H1 (cell line): ENCODE data around the gene ZNF500. TPM values are rescaled to one million over a fixed set of nuclear protein-coding genes. Genes with fewer than 3 reads are reported as not detected.

Experiments used
- CTBP2 ChIP-seq: IDR thresholded peaks from 2 replicates; pipeline ENCODE4 v1.7.0; 2011; ENCODE audit warnings: borderline replicate concordance, mild to moderate bottlenecking, moderate library complexity, mixed read lengths, low read length; ENCODE audit not compliant: insufficient read depth, insufficient read length
- MAFK ChIP-seq: IDR thresholded peaks from 2 replicates; pipeline ENCODE4 v1.6.1; 2012; ENCODE audit warnings: low read depth, mild to moderate bottlenecking, improper control_type of control experiment, low read length
- RXRA ChIP-seq: IDR thresholded peaks from 2 replicates; pipeline ENCODE4 v1.6.1; 2011; ENCODE audit warnings: low read depth, mild to moderate bottlenecking, low read length, moderate library complexity; ENCODE audit not compliant: insufficient read depth
- SP1 ChIP-seq: IDR thresholded peaks from 2 replicates; pipeline ENCODE4 v1.6.1; 2011; ENCODE audit warnings: low read depth, low read length
- TEAD4 ChIP-seq: IDR thresholded peaks from 2 replicates; pipeline ENCODE4 v1.6.1; 2012; ENCODE audit warnings: low read depth, low read length, inconsistent platforms, mixed read lengths
- ZNF274 ChIP-seq: IDR thresholded peaks from 2 replicates; pipeline ENCODE4 v1.7.0; 2012; ENCODE audit warnings: low read length, borderline replicate concordance; ENCODE audit errors: extremely low read depth
- polyA plus RNA-seq, 7 experiments: library from polyadenylated mRNA; depleted of rRNA in 3 of 7; stranded (reverse) in 5 of 7; unstranded in 2 of 7; fragments of >200 nt in 5 of 7; fragments of 200-250 nt in 2 of 7; gene quantifications; 1 replicate in 5 of 7; 2 replicates in 1 of 7; 4 replicates in 1 of 7; pipeline versions ENCODE4 v1.2.1 to v1.2.3, GENCODE V29; 2011 to 2013; ENCODE audit warnings: missing spikeins in 2 of 7, mixed read lengths in 2 of 7
- total RNA-seq: library from RNA; stranded (reverse); fragmentation: NEBNext Ultra II Directional; extraction: Animal tissue kit (Norgen Biotek cat#: 25700); gene quantifications from 2 replicates; pipeline ENCODE4 v1.2.1, GENCODE V29; 2021
- TF ChIP-seq, protein P1 (sequence below): IDR thresholded peaks from 2 replicates; pipeline ENCODE4 v1.6.1; 2011; ENCODE audit warnings: low read length, improper control_type of control experiment

The ZNF500 gene
- total and polyA plus RNA-seq, 2 of the 8 experiments (the other 6 are each of a cell fraction or from before 2014, with no cell fraction given) = 10.3 to 10.4 TPM

DNA sequence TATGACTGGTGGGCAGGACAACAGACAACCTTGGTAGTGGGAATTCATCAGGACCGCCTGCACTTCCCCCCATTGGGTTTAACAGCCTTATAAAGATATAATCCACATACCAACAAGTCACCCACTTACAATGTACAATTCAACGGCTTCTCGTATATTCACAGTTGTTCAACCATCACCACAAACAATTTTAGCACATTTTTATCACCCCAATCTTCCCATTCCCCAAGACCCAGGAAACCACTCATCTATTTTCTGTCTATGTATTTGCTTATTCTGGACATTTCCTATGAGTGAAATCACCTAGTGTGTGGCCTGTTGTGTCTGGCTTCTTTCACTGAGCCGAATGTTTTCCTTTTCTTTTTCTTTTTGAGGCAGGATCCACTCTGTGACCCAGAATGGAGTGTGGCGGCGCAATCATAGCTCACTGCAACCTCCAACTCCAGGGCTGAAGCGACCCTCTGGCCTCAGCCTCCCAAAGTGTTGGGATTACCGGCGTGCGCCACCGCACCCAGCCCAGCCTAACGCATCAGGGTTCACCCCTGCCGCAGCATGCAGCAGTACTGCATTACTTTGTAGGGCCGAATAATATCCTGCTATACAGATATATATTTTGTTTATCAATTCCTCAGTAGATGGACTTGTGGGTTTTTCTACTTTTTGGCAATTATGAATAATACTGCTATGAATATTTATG is 43.7 kb downstream of the ZNF500 start (continued):
- no peak for TF ChIP-seq CTBP2
- TF ChIP-seq MAFK = no peak
- TF ChIP-seq TEAD4 = no peak
- no peak for TF ChIP-seq ZNF274
- TF ChIP-seq, protein P1, sequence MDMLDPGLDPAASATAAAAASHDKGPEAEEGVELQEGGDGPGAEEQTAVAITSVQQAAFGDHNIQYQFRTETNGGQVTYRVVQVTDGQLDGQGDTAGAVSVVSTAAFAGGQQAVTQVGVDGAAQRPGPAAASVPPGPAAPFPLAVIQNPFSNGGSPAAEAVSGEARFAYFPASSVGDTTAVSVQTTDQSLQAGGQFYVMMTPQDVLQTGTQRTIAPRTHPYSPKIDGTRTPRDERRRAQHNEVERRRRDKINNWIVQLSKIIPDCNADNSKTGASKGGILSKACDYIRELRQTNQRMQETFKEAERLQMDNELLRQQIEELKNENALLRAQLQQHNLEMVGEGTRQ = no peak
- TF ChIP-seq RXRA = no peak
- TF ChIP-seq SP1 = no peak
- TF ChIP-seq, all 59 proteins: peak for 0
